H9 (cell line): ENCODE results near the gene WNT3A. TPM values are rescaled to one million over a fixed set of nuclear protein-coding genes. Genes with fewer than 3 reads are reported as not detected.

Experiments used
- DNase-seq: peaks from one replicate; pipeline ENCODE4 v3.0.0-alpha.2; 2017
- H2AFZ ChIP-seq: one replicate; pipeline ENCODE4 v1.6.1; 2013; ENCODE audit warnings: mild to moderate bottlenecking, low read length, control low read depth, moderate library complexity
- H2AK5ac ChIP-seq: 2 replicates; pipeline ENCODE4 v1.6.1; 2013; ENCODE audit warnings: low read length, control low read depth, mixed read lengths; ENCODE audit not compliant: insufficient read length
- H2BK120ac ChIP-seq: one replicate; pipeline ENCODE4 v1.6.1; 2013; ENCODE audit warnings: low read depth, mild to moderate bottlenecking, low read length, control low read depth, inconsistent platforms; ENCODE audit not compliant: poor library complexity, severe bottlenecking
- H2BK12ac ChIP-seq: 2 replicates; pipeline ENCODE4 v1.6.1; 2013; ENCODE audit warnings: low read length, control low read depth, mixed read lengths, low read depth; ENCODE audit not compliant: insufficient read length
- H2BK15ac ChIP-seq: 2 replicates; pipeline ENCODE4 v1.6.1; 2013; ENCODE audit warnings: low read depth, low read length, control low read depth
- H2BK20ac ChIP-seq: one replicate; pipeline ENCODE4 v1.6.1; 2013; ENCODE audit warnings: low read depth, mild to moderate bottlenecking, low read length, control low read depth, inconsistent platforms; ENCODE audit not compliant: poor library complexity, severe bottlenecking
- H2BK5ac ChIP-seq: 2 replicates; pipeline ENCODE4 v1.6.1; 2013; ENCODE audit warnings: low read length, control low read depth, mixed read lengths; ENCODE audit not compliant: insufficient read length
- H3K14ac ChIP-seq: 2 replicates; pipeline ENCODE4 v1.6.1; 2013; ENCODE audit warnings: low read length, control low read depth; ENCODE audit not compliant: insufficient read depth
- H3K18ac ChIP-seq: 2 replicates; pipeline ENCODE4 v1.6.1; 2013; ENCODE audit warnings: low read depth, mild to moderate bottlenecking, mixed read lengths, low read length, control low read depth; ENCODE audit not compliant: insufficient read length
- H3K23ac ChIP-seq: 2 replicates; pipeline ENCODE4 v1.6.1; 2013; ENCODE audit warnings: low read length, control low read depth, mixed read lengths, low read depth; ENCODE audit not compliant: insufficient read length
- H3K23me2 ChIP-seq: 2 replicates; pipeline ENCODE4 v1.6.1; 2013; ENCODE audit warnings: low read depth, mild to moderate bottlenecking, mixed read lengths, low read length, control low read depth; ENCODE audit not compliant: insufficient read length, poor library complexity, severe bottlenecking
- H3K27ac ChIP-seq: 2 replicates; pipeline ENCODE4 v1.5.1; 2013; ENCODE audit warnings: low read length, control low read depth, mixed read lengths, low read depth; ENCODE audit not compliant: insufficient read length
- H3K27me3 ChIP-seq: 2 replicates; pipeline ENCODE4 v1.6.1; 2013; ENCODE audit warnings: low read length, control low read depth, inconsistent platforms; ENCODE audit not compliant: insufficient read depth
- H3K4ac ChIP-seq: 2 replicates; pipeline ENCODE4 v1.6.1; 2013; ENCODE audit warnings: low read depth, mild to moderate bottlenecking, control low read depth, inconsistent platforms, low read length, moderate library complexity
- H3K4me1 ChIP-seq: 2 replicates; pipeline ENCODE4 v1.6.1; 2013; ENCODE audit warnings: low read length, control low read depth, inconsistent platforms; ENCODE audit not compliant: insufficient read depth
- H3K4me2 ChIP-seq: 2 replicates; pipeline ENCODE4 v1.6.1; 2013; ENCODE audit warnings: low read length, control low read depth, mixed read lengths; ENCODE audit not compliant: insufficient read length, insufficient read depth
- H3K56ac ChIP-seq: 2 replicates; pipeline ENCODE4 v1.6.1; 2013; ENCODE audit warnings: low read depth, mild to moderate bottlenecking, mixed read lengths, low read length, control low read depth; ENCODE audit not compliant: insufficient read length
- H3K79me1 ChIP-seq: 2 replicates; pipeline ENCODE4 v1.6.1; 2013; ENCODE audit warnings: low read depth, mild to moderate bottlenecking, moderate library complexity, low read length, control low read depth, inconsistent platforms; ENCODE audit not compliant: insufficient read depth, poor library complexity, severe bottlenecking
- H3K79me2 ChIP-seq: 2 replicates; pipeline ENCODE4 v1.6.1; 2013; ENCODE audit warnings: low read length, control low read depth, inconsistent platforms; ENCODE audit not compliant: insufficient read depth
- H3K9ac ChIP-seq: 2 replicates; pipeline ENCODE4 v1.6.1; 2013; ENCODE audit warnings: low read length, control low read depth, mixed read lengths; ENCODE audit not compliant: insufficient read length; ENCODE audit errors: extremely low read depth
- H3K9me3 ChIP-seq: one replicate; pipeline ENCODE4 v1.6.1; 2013; ENCODE audit warnings: low read depth, low read length, inconsistent platforms; ENCODE audit not compliant: control insufficient read depth
- H3T11ph ChIP-seq: one replicate; pipeline ENCODE4 v1.6.1; 2013; ENCODE audit warnings: mild to moderate bottlenecking, low read length, control low read depth, inconsistent platforms
- H4K20me1 ChIP-seq: one replicate; pipeline ENCODE4 v1.6.1; 2013; ENCODE audit not compliant: control insufficient read depth, insufficient read length, insufficient read depth
- H4K5ac ChIP-seq: 2 replicates; pipeline ENCODE4 v1.6.1; 2013; ENCODE audit warnings: low read depth, mild to moderate bottlenecking, mixed read lengths, low read length, control low read depth; ENCODE audit not compliant: insufficient read length
- H4K8ac ChIP-seq: replicated peaks from 2 replicates; pipeline ENCODE4 v1.6.1; 2013; ENCODE audit warnings: low read length, control low read depth, mixed read lengths, low read depth; ENCODE audit not compliant: insufficient read length
- H4K91ac ChIP-seq: 2 replicates; pipeline ENCODE4 v1.6.1; 2013; ENCODE audit warnings: low read depth, mild to moderate bottlenecking, moderate library complexity, mixed read lengths, low read length, control low read depth; ENCODE audit not compliant: insufficient read length
- H3K27ac Mint-ChIP-seq, 3 experiments: 2 replicates in 2 of 3; 3 replicates in 1 of 3; pipeline ENCODE4 v1.8.0; 2020 to 2021; ENCODE audit warnings: mixed read lengths in 3 of 3, mild to moderate bottlenecking in 1 of 3, moderate library complexity in 1 of 3
- H3K27me3 Mint-ChIP-seq: 2 replicates; pipeline ENCODE4 v1.8.0; 2021; ENCODE audit warnings: low read depth, mild to moderate bottlenecking, moderate library complexity, mixed read lengths
- H3K36me3 Mint-ChIP-seq, 3 experiments: 2 replicates in 2 of 3; 3 replicates in 1 of 3; pipeline ENCODE4 v1.8.0; 2020 to 2021; ENCODE audit warnings: low read depth in 3 of 3, mixed read lengths in 3 of 3; ENCODE audit not compliant: insufficient read depth in 1 of 3
- H3K4me1 Mint-ChIP-seq, 2 experiments: 2 replicates each; pipeline ENCODE4 v1.8.0; 2020; ENCODE audit warnings: mixed read lengths in 2 of 2
- H3K4me3 Mint-ChIP-seq, 2 experiments: 2 replicates in 1 of 2; 3 replicates in 1 of 2; pipeline ENCODE4 v1.8.0; 2020 to 2021; ENCODE audit warnings: mild to moderate bottlenecking in 2 of 2, mixed read lengths in 2 of 2, moderate library complexity in 1 of 2
- H3K9me3 Mint-ChIP-seq, 2 experiments: 2 replicates in 1 of 2; 3 replicates in 1 of 2; pipeline ENCODE4 v1.8.0; 2020; ENCODE audit warnings: mild to moderate bottlenecking in 2 of 2, mixed read lengths in 2 of 2, moderate library complexity in 1 of 2
- WGBS: extraction: QIAGEN DNeasy Blood & Tissue Kit; methylation state at CpG from one replicate; pipeline ENCODE4 v1.1.7; 2013; ENCODE audit warnings: missing lambda C conversion rate, low lambda C conversion rate, mixed read lengths; ENCODE audit not compliant: insufficient read length; ENCODE audit errors: extremely low coverage; 5-methylcytosine and 5-hydroxymethylcytosine counted together
- total RNA-seq: library from RNA; stranded (reverse); gene quantifications from 2 replicates; pipeline ENCODE4 v1.2.1, GENCODE V29; 2021
- TF ChIP-seq, protein P1 (sequence below): fragments of 200-600 bp; sonication (generic); conservative IDR thresholded peaks from 3 replicates; pipeline ENCODE4 v1.8.0; 2021; ENCODE audit warnings: antibody characterized with exemption, mild to moderate bottlenecking

Gene WNT3A
- total RNA-seq, 1 experiment from 2014 or later, result 0.17 TPM

- no CpG with 5 or more reads among the region's 1 CpG for WGBS
- H3K27me3 ChIP-seq, result peaks cover 9% of the 10 kb centered on the region; the same call in 1 of the 2 replicates
- no peak overlapping the region for H3K27ac Mint-ChIP-seq
These were observed 10.4 kb upstream of the WNT3A start for GRCh38 chr1:227996187-227996950.

More at GRCh38 chr1:227996187-227996950, 10.4 kb upstream of the WNT3A start:
- Histone ChIP-seq H4K5ac (no peak overlapping the region), H3K79me1 (no peaks in the 10 kb centered on the region), H3K9me3 (no peaks in the 10 kb centered on the region), H3K56ac (no peak overlapping the region), H3K18ac (no peak overlapping the region), H2BK12ac (no peak overlapping the region), H2AK5ac (no peak overlapping the region), H3K4ac (no peak overlapping the region), H3K27ac (no peak overlapping the region), H3K23ac (no peak overlapping the region), H3K4me2 (no peak overlapping the region), H2AFZ (no peak overlapping the region), H3K14ac (no peak overlapping the region), H2BK15ac (no peak overlapping the region), H3T11ph (no peak overlapping the region), H3K4me1 (no peaks in the 10 kb centered on the region), H3K79me2 (no peaks in the 10 kb centered on the region), H4K20me1 (no peaks in the 10 kb centered on the region), H2BK20ac (no peak overlapping the region), H2BK5ac (no peak overlapping the region), H2BK120ac (no peak overlapping the region), H4K8ac (no peak overlapping the region), H3K9ac (no peak overlapping the region), H4K91ac (no peak overlapping the region), H3K23me2 (no peaks in the 10 kb centered on the region)
- Mint-ChIP-seq H3K36me3 (no peaks in the 10 kb centered on the region; a peak in 1 of 7 replicates), H3K9me3 (peaks cover 18 to 21% of the 10 kb centered on the region in 2 experiments; a peak in 4 of 5 replicates), H3K4me3 (no peak overlapping the region), H3K27me3 (peaks cover 90% of the 10 kb centered on the region), H3K4me1 (no peaks in the 10 kb centered on the region)
- TF ChIP-seq, protein P1, sequence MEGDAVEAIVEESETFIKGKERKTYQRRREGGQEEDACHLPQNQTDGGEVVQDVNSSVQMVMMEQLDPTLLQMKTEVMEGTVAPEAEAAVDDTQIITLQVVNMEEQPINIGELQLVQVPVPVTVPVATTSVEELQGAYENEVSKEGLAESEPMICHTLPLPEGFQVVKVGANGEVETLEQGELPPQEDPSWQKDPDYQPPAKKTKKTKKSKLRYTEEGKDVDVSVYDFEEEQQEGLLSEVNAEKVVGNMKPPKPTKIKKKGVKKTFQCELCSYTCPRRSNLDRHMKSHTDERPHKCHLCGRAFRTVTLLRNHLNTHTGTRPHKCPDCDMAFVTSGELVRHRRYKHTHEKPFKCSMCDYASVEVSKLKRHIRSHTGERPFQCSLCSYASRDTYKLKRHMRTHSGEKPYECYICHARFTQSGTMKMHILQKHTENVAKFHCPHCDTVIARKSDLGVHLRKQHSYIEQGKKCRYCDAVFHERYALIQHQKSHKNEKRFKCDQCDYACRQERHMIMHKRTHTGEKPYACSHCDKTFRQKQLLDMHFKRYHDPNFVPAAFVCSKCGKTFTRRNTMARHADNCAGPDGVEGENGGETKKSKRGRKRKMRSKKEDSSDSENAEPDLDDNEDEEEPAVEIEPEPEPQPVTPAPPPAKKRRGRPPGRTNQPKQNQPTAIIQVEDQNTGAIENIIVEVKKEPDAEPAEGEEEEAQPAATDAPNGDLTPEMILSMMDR, result no peak
- no peak for DNase-seq
